ENCODE results near the gene PARN. TPM values are rescaled to one million over a fixed set of nuclear protein-coding genes. Genes with fewer than 3 reads are reported as not detected.

Gene PARN
- total RNA-seq, 4 donors from 2014 or later: 69.8 to 214 (median 120) TPM

DNA sequence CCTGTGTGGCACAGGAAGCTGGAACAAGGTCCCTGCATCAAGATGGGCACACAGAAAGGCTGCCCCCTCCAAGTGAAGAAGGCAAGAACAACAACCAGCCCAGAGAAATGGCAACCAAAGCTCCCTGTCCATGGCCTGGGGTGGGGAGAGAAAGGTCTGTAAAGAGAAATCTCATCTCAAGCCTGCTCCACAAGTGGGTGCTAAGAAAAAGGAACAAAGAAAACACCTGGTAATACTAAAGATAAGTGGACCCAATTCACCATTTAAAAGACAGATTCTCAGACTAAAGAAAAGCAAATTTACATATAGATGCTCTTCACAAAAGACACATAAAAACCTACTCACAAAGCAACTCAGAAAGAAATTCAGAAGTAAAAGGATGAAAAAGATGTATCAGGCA, 107.4 kb downstream of the PARN start:
- no peak overlapping the region for H3K27ac ChIP-seq
- no peak for DNase-seq
- H3K4me1 ChIP-seq: peaks cover 19 to 20% of the 10 kb centered on the region in 2 donors
- no peaks in the 10 kb centered on the region for H3K9me3 ChIP-seq
- TF ChIP-seq, protein P1, sequence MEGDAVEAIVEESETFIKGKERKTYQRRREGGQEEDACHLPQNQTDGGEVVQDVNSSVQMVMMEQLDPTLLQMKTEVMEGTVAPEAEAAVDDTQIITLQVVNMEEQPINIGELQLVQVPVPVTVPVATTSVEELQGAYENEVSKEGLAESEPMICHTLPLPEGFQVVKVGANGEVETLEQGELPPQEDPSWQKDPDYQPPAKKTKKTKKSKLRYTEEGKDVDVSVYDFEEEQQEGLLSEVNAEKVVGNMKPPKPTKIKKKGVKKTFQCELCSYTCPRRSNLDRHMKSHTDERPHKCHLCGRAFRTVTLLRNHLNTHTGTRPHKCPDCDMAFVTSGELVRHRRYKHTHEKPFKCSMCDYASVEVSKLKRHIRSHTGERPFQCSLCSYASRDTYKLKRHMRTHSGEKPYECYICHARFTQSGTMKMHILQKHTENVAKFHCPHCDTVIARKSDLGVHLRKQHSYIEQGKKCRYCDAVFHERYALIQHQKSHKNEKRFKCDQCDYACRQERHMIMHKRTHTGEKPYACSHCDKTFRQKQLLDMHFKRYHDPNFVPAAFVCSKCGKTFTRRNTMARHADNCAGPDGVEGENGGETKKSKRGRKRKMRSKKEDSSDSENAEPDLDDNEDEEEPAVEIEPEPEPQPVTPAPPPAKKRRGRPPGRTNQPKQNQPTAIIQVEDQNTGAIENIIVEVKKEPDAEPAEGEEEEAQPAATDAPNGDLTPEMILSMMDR (IDR thresholded peaks at IDR 0.05): no peak
- no peak for TF ChIP-seq POLR2A (IDR thresholded peaks at IDR 0.05)
- intact Hi-C loops (cut with DNase I): no loop called here
- no peaks in the 10 kb centered on the region for H3K27me3 ChIP-seq
- no peak overlapping the region for H3K4me3 ChIP-seq (replicated peaks in 1 of 3)
- H3K36me3 ChIP-seq: no peaks in the 10 kb centered on the region

DNA sequence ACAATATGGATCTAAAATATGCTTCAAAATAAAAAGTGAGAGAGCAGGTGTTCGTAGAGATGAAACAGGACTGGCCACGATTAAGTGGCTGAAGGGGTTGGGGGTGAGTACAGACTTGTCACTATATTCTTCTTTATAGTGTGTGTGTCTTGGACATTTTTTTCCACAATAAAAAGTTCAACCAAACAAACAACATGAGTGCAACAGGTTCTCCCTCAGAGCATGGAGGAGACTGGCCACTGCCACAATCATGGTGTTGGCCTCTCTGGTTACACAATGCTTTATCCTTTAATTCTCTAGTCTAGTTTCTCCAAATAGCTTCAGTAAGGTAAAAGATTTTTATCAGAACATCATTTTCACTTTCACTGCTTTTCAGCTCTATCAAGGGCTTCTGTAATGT, 109.3 kb downstream of the PARN start:
- DNase-seq: no peak
- 89 to 91% methylated on average over 2 of the region's 2 CpGs for WGBS, 2 donors
- H3K27me3 ChIP-seq: no peaks in the 10 kb centered on the region
- no peaks in the 10 kb centered on the region for H3K9me3 ChIP-seq
- H3K4me1 ChIP-seq: peaks cover 7 to 9% of the 10 kb centered on the region in 2 donors
- H3K27ac ChIP-seq: no peak overlapping the region
- intact Hi-C loops (cut with DNase I): no loop called here
- no peak for TF ChIP-seq POLR2A (IDR thresholded peaks at IDR 0.05)
- TF ChIP-seq, protein P1 (IDR thresholded peaks at IDR 0.05): no peak
- no peak overlapping the region for H3K4me3 ChIP-seq (replicated peaks in 1 of 3)
- no peaks in the 10 kb centered on the region for H3K36me3 ChIP-seq

DNA sequence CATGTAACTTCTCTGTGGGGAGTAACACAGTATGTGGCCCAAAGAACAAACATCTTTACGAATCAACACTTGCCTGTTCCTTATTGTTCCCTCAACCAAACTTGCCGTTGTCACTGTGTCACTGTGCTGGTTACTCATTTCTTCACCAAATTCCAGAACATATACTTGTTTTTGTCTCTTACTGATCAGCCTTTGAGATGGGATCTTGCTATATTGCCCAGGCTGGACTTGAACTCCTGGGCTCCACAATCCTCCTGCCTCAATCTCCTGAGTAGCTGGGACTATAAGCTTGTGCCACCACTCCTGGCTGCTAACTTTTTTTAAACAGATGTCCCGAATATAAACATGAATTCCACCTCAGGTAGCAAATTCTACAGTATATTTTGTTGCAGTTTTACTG, 115.1 kb downstream of the PARN start:
- H3K4me1 ChIP-seq: peaks cover 6 to 22% of the 10 kb centered on the region in 2 donors
- H3K27me3 ChIP-seq: no peaks in the 10 kb centered on the region
- TF ChIP-seq, protein P1 (IDR thresholded peaks at IDR 0.05): no peak
- TF ChIP-seq POLR2A (IDR thresholded peaks at IDR 0.05): no peak
- DNase-seq: no peak
- intact Hi-C loops (cut with DNase I): no loop called here
- no peaks in the 10 kb centered on the region for H3K36me3 ChIP-seq
- no peaks in the 10 kb centered on the region for H3K9me3 ChIP-seq
- no peak overlapping the region for H3K27ac ChIP-seq
- 93% methylated on average over 3 of the region's 3 CpGs for WGBS, 2 donors
- H3K4me3 ChIP-seq (replicated peaks in 1 of 3): no peak overlapping the region

DNA sequence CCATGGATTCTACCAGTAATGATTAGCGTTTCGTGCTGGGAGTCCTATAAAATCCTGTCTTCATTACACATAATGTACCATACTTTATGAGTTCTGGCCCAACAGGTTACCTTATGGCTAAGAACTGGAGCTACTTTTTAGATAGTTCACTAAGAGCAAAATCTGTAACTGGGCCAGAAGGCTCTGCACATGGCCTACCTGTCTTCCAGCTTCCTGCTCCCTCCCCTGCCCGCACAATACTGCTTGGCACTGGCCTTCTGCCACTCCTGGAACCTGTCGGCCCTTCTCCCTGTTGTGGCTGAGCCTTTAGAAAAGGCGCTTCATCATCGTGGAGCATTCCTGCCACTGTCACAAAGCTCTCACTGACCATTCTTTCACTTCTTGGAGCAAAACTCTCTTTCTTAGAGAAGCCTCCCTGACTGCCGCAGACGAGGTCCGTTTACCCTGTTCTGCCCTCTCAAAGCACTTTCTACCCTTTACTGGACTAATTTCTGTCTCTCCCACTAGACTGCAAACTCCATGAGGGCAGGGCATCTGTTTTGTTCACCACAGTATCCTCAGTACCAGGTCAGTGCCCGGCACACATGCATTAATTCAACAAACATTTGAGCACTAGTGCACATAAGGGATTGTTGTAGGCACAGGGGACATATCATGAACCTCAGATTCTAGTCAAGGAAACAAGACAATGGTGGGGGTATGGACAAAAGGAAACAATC, 116.5 kb downstream of the PARN start:
- Histone ChIP-seq H3K4me3 (replicated peaks in 1 of 3) (no peak overlapping the region), H3K27ac (no peak overlapping the region)

DNA sequence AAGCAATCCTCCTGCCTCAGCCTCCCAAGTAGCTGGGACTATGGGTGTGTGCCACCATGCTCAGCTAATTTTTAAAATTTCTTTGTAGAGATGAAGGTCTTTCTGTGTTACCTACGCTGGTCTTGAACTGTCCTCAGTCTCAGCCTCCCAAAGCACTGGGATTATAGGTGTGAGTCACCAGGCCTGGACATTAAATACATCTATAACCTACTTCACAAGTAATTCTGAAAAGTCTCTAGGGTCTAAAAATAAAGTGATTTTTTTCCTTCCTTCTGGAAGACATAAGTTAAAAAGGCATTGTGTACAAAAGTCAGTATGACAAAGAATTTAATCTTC, 118.3 kb downstream of the PARN start:
- intact Hi-C loops (cut with DNase I): no loop called here
- no peak overlapping the region for H3K27ac ChIP-seq

More for the DNA sequence above, 116.5 kb downstream of the PARN start:
- intact Hi-C loops (cut with DNase I): no loop called here
- Histone ChIP-seq H3K4me1 (peaks cover 7 to 25% of the 10 kb centered on the region in 2 donors), H3K27me3 (no peaks in the 10 kb centered on the region), H3K36me3 (no peaks in the 10 kb centered on the region), H3K9me3 (no peaks in the 10 kb centered on the region)
- TF ChIP-seq, protein P1 (IDR thresholded peaks at IDR 0.05): no peak
- TF ChIP-seq POLR2A (IDR thresholded peaks at IDR 0.05): no peak
- 85 to 87% methylated on average over 10 of the region's 10 CpGs for WGBS, 2 donors
- DNase-seq: peak; percentile 59 to 69

More for the DNA sequence above, 118.3 kb downstream of the PARN start:
- Histone ChIP-seq H3K36me3 (no peaks in the 10 kb centered on the region), H3K4me1 (peaks cover 7 to 25% of the 10 kb centered on the region in 2 donors), H3K9me3 (no peaks in the 10 kb centered on the region), H3K27me3 (no peaks in the 10 kb centered on the region), H3K4me3 (replicated peaks in 1 of 3) (no peak overlapping the region)
- no peak for DNase-seq
- TF ChIP-seq, protein P1 (IDR thresholded peaks at IDR 0.05): no peak
- TF ChIP-seq POLR2A (IDR thresholded peaks at IDR 0.05): no peak
- WGBS, 2 donors: 96 to 100% methylated on average over 1 of the region's 1 CpG

Measured in thyroid gland (tissue), 4 donors.